ENCODE measurements around the gene THAP12.

GRCh38 chr11:76337923-76338322 is 43.0 kb downstream of the THAP12 start:
- no peak for TF ChIP-seq CTCF (conservative IDR thresholded peaks at IDR 0.05)
- no peak for TF ChIP-seq ZFX (IDR thresholded peaks at IDR 0.05)

Measured in C4-2B (cell line).